ENCODE measurements around the gene OR13H1. TPM values are rescaled to one million over a fixed set of nuclear protein-coding genes. Genes with fewer than 3 reads are reported as not detected.
"Not testable (repeated sequence)": the region's sequence is repeated elsewhere in the genome, so short reads cannot be mapped to it uniquely, and the experiment has no call there.

OR13H1 gene, protein sequence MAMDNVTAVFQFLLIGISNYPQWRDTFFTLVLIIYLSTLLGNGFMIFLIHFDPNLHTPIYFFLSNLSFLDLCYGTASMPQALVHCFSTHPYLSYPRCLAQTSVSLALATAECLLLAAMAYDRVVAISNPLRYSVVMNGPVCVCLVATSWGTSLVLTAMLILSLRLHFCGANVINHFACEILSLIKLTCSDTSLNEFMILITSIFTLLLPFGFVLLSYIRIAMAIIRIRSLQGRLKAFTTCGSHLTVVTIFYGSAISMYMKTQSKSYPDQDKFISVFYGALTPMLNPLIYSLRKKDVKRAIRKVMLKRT
- total RNA-seq (not detected), polyA plus RNA-seq (ENCODE audit: insufficient read depth in 1 of 8, insufficient read length in 8 of 8, low replicate concordance in 1 of 8) (under 1 TPM in 1 of 8 donors, not detected in 7; 0.39 TPM)
- long read RNA-seq, donor 1 = 0 reads
- long read RNA-seq, donor 2 = 0 reads
- long read RNA-seq, donor 3 = 0 reads
- long read RNA-seq, donor 4 = 0 reads
- long read RNA-seq, donor 5 = 0 reads
- long read RNA-seq, donor 6 = 0 reads
- long read RNA-seq, donor 7 = 0 reads
- long read RNA-seq, donor 8 = 0 reads
- long read RNA-seq, donor 9 = 0 reads
- long read RNA-seq, donor 10 = 0 reads
- long read RNA-seq, donor 11 = 0 reads

DNA sequence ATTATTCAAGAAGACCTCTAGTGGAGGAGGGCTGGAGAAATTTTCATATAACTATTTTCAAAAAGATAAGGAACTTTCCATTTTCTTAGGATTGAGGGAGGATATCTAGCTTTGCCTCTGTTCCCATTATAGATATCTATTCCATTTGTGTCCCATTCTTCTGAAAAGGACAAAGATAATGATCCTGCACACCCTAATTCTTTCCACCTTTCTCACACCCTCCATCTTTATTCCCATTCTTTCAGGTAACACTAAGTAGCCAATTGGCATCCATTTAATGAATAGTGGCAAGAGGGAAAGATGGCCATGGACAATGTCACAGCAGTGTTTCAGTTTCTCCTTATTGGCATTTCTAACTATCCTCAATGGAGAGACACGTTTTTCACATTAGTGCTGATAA, at the start of gene OR13H1:
Gene OR13H1, plus strand, starts transcription at position 301 of the 400 bp plus-strand sequence. Its CDS starts 0 bp downstream, at position 301.
- H3K27ac ChIP-seq (ENCODE audit: low read length) = no peak within 1 kb of the TSS
- no peaks in the 10 kb centered on the region for H3K36me3 ChIP-seq (ENCODE audit: control insufficient read depth, insufficient read depth, low read length)
- no peaks in the 10 kb centered on the region for H3K4me1 ChIP-seq (ENCODE audit: control insufficient read depth, insufficient read depth, low read length)
- H3K27me3 ChIP-seq (ENCODE audit: control insufficient read depth, insufficient read depth, low read length) = peaks cover 12% of the 10 kb centered on the region
- DNase-seq = no peak
- no peaks in the 10 kb centered on the region for H3K9me3 ChIP-seq (replicated peaks; ENCODE audit: control insufficient read depth, low read depth, low read length)
- WGBS (ENCODE audit: insufficient coverage) = no CpG with 5 or more reads among the region's 1 CpG
- H3K4me3 ChIP-seq (ENCODE audit: low read length) = no peak within 1 kb of the TSS

DNA sequence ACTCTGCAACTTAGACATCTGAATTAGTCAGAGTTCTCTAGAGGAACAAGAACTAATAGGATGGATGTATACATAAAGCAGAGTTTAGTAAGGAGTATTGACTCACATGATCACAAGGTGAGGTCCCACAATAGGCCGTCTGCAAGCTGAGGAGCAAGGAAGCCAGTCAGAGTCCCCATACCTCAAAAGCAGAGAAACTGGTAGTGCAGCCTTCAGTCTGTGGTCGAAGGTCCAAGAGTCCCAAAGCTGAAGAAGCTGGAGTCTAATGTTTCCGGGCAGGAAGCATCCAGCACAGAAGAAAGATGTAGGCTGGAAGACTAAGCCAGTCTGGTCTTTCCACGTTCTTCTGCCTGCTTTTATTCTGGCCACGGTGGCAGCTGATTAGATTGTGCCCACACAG, 42.3 kb upstream of the OR13H1 start:
- WGBS (ENCODE audit: insufficient coverage) = 64% methylated on average over 4 of the region's 5 CpGs
- H3K4me3 ChIP-seq (ENCODE audit: low read length); H3K36me3 ChIP-seq (ENCODE audit: control insufficient read depth, insufficient read depth, low read length); H3K27me3 ChIP-seq (ENCODE audit: control insufficient read depth, insufficient read depth, low read length); H3K27ac ChIP-seq (ENCODE audit: low read length); DNase-seq; H3K4me1 ChIP-seq (ENCODE audit: control insufficient read depth, insufficient read depth, low read length); H3K9me3 ChIP-seq (replicated peaks; ENCODE audit: control insufficient read depth, low read depth, low read length): not testable (repeated sequence)

DNA sequence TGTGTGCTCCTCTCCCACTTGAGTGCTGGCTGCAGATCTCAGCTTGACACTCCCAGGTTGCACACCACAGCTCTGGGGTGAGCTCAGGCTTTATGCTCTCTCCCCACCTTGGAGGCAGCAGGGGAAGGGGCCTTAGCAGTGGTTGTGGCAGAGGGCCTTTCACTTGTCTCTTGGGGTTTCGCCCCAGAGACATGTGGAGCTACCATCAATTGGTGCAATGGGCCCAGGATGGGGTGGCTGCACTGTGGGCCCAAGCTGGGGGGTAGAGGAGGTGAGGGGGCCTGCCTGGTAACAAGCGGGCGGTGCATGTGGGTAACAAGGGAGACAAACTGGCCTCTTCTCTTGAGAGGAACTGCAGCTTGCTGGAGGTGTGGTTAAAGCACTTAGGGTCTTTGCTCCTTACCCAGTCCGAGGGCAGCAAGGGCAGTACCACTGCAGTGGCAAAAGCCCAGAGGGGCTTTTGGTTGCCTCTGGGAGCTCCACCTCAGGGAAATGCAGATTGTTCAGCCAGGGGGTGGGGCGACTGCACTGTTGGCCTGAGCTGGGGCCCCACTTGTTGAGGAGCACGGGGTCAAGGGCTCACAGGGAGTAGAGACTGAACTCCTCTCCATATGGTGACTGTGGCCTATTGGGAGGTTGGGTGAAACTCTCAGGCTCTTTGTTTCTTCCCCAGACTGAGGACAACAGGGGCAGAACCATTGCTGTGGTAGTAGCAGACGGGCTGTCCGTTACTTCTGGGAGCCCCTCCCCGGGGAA, 30.5 kb upstream of the OR13H1 start:
- H3K36me3 ChIP-seq (ENCODE audit: control insufficient read depth, insufficient read depth, low read length) = no peaks in the 10 kb centered on the region
- no peak overlapping the region for H3K27ac ChIP-seq (ENCODE audit: low read length)
- H3K9me3 ChIP-seq (replicated peaks; ENCODE audit: control insufficient read depth, low read depth, low read length) = peaks cover 3% of the 10 kb centered on the region
- peaks cover 12% of the 10 kb centered on the region for H3K27me3 ChIP-seq (ENCODE audit: control insufficient read depth, insufficient read depth, low read length)
- no peak overlapping the region for H3K4me3 ChIP-seq (ENCODE audit: low read length)
- 92% methylated on average over 2 of the region's 9 CpGs for WGBS (ENCODE audit: insufficient coverage)
- DNase-seq = no peak
- no peaks in the 10 kb centered on the region for H3K4me1 ChIP-seq (ENCODE audit: control insufficient read depth, insufficient read depth, low read length)

DNA sequence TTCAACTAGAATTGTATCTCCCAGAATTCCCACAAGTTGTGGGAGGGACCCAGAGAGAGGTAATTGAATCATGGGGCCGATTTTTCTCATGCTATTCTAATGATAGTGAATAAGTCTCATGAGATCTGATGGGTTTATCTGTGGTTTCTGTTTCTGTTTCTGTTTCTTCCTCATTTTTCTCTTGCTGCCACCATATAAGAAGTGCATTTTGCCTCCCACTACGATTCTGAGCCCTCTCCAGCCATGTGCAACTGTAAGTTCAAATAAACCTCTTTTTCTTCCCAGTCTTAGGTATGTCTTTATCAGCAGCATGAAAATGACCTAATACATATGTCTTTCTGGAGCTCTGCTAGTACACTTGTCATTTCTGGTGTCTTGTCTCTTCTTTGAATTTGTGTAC, 22.1 kb upstream of the OR13H1 start:
- H3K9me3 ChIP-seq (replicated peaks; ENCODE audit: control insufficient read depth, low read depth, low read length) = peaks cover 3% of the 10 kb centered on the region
- H3K27ac ChIP-seq (ENCODE audit: low read length) = no peak overlapping the region
- H3K27me3 ChIP-seq (ENCODE audit: control insufficient read depth, insufficient read depth, low read length) = peaks cover 4% of the 10 kb centered on the region
- H3K4me3 ChIP-seq (ENCODE audit: low read length) = no peak overlapping the region
- H3K4me1 ChIP-seq (ENCODE audit: control insufficient read depth, insufficient read depth, low read length) = no peaks in the 10 kb centered on the region
- DNase-seq = no peak
- 14% methylated on average over 1 of the region's 2 CpGs for WGBS (ENCODE audit: insufficient coverage)
- no peaks in the 10 kb centered on the region for H3K36me3 ChIP-seq (ENCODE audit: control insufficient read depth, insufficient read depth, low read length)

DNA sequence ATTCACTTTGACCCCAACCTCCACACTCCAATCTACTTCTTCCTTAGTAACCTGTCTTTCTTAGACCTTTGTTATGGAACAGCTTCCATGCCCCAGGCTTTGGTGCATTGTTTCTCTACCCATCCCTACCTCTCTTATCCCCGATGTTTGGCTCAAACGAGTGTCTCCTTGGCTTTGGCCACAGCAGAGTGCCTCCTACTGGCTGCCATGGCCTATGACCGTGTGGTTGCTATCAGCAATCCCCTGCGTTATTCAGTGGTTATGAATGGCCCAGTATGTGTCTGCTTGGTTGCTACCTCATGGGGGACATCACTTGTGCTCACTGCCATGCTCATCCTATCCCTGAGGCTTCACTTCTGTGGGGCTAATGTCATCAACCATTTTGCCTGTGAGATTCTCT, 344 bp downstream of the OR13H1 start:
- WGBS (ENCODE audit: insufficient coverage) = 72% methylated on average over 4 of the region's 4 CpGs
- Histone ChIP-seq H3K4me1 (ENCODE audit: control insufficient read depth, insufficient read depth, low read length) (no peaks in the 10 kb centered on the region), H3K4me3 (ENCODE audit: low read length) (no peak overlapping the region), H3K27ac (ENCODE audit: low read length) (no peak overlapping the region), H3K27me3 (ENCODE audit: control insufficient read depth, insufficient read depth, low read length) (peaks cover 12% of the 10 kb centered on the region), H3K9me3 (replicated peaks; ENCODE audit: control insufficient read depth, low read depth, low read length) (no peaks in the 10 kb centered on the region), H3K36me3 (ENCODE audit: control insufficient read depth, insufficient read depth, low read length) (no peaks in the 10 kb centered on the region)
- no peak for DNase-seq

DNA sequence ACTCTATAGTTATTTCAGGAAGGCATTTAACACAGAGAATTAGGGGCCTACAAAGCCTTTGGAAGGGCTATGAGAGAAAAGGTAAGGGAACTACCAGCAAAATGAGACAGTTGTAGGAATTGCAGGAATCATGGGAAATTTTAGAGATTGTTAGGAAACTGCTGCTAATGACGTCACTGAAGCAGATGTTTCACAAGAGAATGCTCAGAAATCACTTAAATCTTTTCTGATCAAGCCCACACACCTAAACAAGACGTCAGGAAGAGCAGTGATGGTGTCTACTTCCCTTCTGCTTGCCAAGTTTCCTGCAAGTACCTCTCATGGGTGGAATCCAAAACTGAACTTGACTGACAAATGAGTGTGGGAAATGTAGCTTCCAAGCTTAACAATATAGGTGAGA, 5.1 kb downstream of the OR13H1 start:
- 40% methylated on average over 1 of the region's 2 CpGs for WGBS (ENCODE audit: insufficient coverage)
- H3K4me1 ChIP-seq (ENCODE audit: control insufficient read depth, insufficient read depth, low read length) = no peaks in the 10 kb centered on the region
- no peaks in the 10 kb centered on the region for H3K9me3 ChIP-seq (replicated peaks; ENCODE audit: control insufficient read depth, low read depth, low read length)
- H3K27ac ChIP-seq (ENCODE audit: low read length) = no peak overlapping the region
- no peaks in the 10 kb centered on the region for H3K36me3 ChIP-seq (ENCODE audit: control insufficient read depth, insufficient read depth, low read length)
- no peak overlapping the region for H3K4me3 ChIP-seq (ENCODE audit: low read length)
- no peak for DNase-seq
- H3K27me3 ChIP-seq (ENCODE audit: control insufficient read depth, insufficient read depth, low read length) = peaks cover 4% of the 10 kb centered on the region

DNA sequence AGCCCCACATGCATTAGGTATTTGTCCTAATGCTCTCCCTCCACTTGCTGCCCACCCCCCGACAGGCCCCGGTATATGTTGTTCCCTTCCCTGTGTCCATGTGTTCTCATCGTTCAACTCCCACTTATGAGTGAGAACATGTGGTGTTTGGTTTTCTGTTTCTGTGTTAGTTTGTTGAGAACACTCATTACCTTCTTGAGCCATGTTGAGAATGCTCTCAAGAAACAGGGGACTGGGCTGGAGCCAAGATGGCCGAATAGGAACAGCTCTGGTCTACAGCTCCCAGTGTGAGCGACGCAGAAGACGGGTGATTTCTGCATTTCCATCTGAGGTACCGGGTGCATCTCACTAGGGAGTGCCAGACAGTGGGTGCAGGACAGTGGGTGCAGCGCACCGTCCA, 8.6 kb downstream of the OR13H1 start:
- H3K27ac ChIP-seq (ENCODE audit: low read length); H3K4me3 ChIP-seq (ENCODE audit: low read length); DNase-seq; H3K27me3 ChIP-seq (ENCODE audit: control insufficient read depth, insufficient read depth, low read length); H3K9me3 ChIP-seq (replicated peaks; ENCODE audit: control insufficient read depth, low read depth, low read length); H3K36me3 ChIP-seq (ENCODE audit: control insufficient read depth, insufficient read depth, low read length); H3K4me1 ChIP-seq (ENCODE audit: control insufficient read depth, insufficient read depth, low read length): not testable (repeated sequence)
- 94% methylated on average over 7 of the region's 10 CpGs for WGBS (ENCODE audit: insufficient coverage)

DNA sequence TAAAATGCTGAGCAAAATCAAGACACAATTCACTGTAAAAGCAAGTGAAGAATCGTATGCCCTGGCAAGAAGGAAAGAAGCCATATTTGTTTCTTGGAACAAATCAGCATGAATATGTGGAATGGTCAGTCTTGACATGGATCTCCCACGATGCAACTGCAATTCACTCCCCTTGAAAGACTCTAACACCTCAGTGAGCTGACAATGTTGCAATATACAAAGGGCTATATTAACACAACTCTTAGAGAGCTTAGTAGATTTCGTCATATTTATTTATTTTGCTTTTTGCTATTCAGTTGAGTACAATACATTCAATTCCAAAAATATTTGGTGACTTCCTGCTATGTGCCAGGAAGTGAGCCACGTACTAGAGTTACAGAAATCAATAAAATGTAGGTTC, 14.7 kb downstream of the OR13H1 start:
- Histone ChIP-seq H3K4me1 (ENCODE audit: control insufficient read depth, insufficient read depth, low read length) (no peaks in the 10 kb centered on the region), H3K9me3 (replicated peaks; ENCODE audit: control insufficient read depth, low read depth, low read length) (no peaks in the 10 kb centered on the region), H3K27me3 (ENCODE audit: control insufficient read depth, insufficient read depth, low read length) (no peaks in the 10 kb centered on the region), H3K36me3 (ENCODE audit: control insufficient read depth, insufficient read depth, low read length) (no peaks in the 10 kb centered on the region), H3K27ac (ENCODE audit: low read length) (no peak overlapping the region), H3K4me3 (ENCODE audit: low read length) (no peak overlapping the region)
- DNase-seq = no peak
- WGBS (ENCODE audit: insufficient coverage) = no CpG with 5 or more reads among the region's 4 CpGs

DNA sequence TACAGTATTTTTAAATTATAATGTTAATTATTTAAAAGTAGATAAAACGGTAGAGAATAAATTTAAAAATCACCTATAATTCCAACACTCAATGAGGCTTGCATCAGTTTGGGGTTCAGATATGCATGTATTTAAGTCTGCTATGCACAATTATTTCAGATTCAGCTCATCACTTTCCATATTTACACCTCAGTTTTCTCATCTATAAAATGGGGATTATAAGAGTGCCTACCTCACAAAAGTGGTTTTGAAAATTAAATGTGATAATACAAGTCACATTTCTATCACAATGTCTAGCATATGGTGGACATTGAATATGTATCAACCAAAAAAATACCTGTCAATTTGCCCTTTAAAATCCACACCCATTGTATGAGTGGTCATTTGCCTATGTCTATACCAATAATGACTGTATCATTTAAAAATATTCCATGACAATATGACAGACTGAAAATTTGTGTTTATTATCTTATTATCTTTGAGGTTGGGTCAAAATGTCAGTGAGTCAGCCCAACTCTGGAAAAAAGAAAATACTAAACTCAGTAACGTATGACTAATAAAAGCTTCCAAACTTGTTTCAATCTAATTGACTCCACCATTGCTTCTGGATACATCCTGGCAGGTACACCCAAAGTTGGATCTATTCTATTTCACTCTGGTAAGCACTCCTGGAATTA, 20.8 kb downstream of the OR13H1 start:
- no peak for DNase-seq
- Histone ChIP-seq H3K27ac (ENCODE audit: low read length) (no peak overlapping the region), H3K36me3 (ENCODE audit: control insufficient read depth, insufficient read depth, low read length) (no peaks in the 10 kb centered on the region), H3K27me3 (ENCODE audit: control insufficient read depth, insufficient read depth, low read length) (no peaks in the 10 kb centered on the region), H3K9me3 (replicated peaks; ENCODE audit: control insufficient read depth, low read depth, low read length) (no peaks in the 10 kb centered on the region), H3K4me3 (ENCODE audit: low read length) (no peak overlapping the region), H3K4me1 (ENCODE audit: control insufficient read depth, insufficient read depth, low read length) (no peaks in the 10 kb centered on the region)
- no CpG with 5 or more reads among the region's 2 CpGs for WGBS (ENCODE audit: insufficient coverage)

DNA sequence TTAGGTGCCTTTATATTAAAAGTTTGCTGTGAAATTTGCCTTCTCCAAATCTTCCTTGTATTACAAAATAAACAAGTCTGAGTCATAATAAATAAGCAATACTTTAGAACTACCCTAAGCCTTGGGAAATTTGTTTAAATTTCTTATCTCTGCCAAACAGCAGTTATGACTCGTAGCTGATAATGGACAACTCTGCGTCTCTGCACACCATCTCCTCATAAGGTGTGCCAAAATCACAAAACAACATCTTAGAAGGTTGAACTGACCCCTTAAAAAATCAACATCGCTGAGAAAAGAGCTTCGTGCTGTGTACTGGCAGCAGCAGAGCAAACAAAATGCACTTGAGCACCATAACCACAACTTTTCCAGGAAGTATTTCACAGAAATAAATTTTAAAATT, 22.0 kb downstream of the OR13H1 start:
- H3K4me1 ChIP-seq (ENCODE audit: control insufficient read depth, insufficient read depth, low read length) = no peaks in the 10 kb centered on the region
- H3K9me3 ChIP-seq (replicated peaks; ENCODE audit: control insufficient read depth, low read depth, low read length) = no peaks in the 10 kb centered on the region
- WGBS (ENCODE audit: insufficient coverage) = 68% methylated on average over 2 of the region's 4 CpGs
- H3K4me3 ChIP-seq (ENCODE audit: low read length) = no peak overlapping the region
- H3K36me3 ChIP-seq (ENCODE audit: control insufficient read depth, insufficient read depth, low read length) = no peaks in the 10 kb centered on the region
- no peaks in the 10 kb centered on the region for H3K27me3 ChIP-seq (ENCODE audit: control insufficient read depth, insufficient read depth, low read length)
- no peak for DNase-seq
- H3K27ac ChIP-seq (ENCODE audit: low read length) = no peak overlapping the region

Data from muscle of leg (tissue), 16 donors.